GM19455 (cell line): Measurements from ENCODE around the gene CYP3A4.
"Not testable (repeated sequence)": the region's sequence is repeated elsewhere in the genome, so short reads cannot be mapped to it uniquely, and the experiment has no call there.

Source experiments
- ATAC-seq: cut with Tn5 transposase; IDR thresholded peaks from one replicate; pipeline ENCODE4 v1.9.1; 2021; ENCODE audit not compliant: unreplicated experiment

Gene CYP3A4

DNA sequence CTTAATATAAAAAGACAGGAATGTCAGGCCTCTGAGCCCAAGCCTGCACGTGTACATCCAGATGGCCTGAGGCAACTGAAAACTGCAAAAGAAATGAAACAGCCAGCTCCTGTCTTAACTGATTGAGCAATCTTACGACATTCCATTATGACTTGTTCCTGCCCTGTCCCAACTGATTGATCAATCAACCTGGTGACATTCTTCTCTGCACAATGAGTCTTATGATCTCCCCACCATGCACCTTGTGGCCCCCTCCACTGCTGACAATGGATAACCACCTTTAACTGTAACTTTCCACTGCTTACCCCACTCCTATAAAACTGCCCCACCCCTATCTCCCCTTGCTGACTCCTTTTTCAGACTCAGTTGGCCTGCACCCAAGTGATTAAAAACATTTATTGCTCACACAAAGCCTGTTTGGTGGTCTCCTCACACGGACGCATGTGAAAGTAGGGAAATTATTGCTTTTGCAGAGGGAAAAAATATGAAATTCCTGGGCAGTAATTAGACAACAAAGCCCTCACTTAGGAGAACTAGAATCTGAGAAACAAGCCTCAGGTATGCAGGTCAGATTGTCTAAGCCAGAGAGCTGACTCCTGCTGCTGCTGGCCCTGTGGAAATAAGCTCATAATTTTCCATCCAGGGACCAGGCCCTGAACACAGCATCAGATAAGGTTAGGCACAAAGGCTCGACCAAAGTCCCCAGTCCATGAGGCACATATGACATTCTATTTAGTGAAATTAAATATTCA is 54.3 kb downstream of the CYP3A4 start:
- ATAC-seq = no peak

DNA sequence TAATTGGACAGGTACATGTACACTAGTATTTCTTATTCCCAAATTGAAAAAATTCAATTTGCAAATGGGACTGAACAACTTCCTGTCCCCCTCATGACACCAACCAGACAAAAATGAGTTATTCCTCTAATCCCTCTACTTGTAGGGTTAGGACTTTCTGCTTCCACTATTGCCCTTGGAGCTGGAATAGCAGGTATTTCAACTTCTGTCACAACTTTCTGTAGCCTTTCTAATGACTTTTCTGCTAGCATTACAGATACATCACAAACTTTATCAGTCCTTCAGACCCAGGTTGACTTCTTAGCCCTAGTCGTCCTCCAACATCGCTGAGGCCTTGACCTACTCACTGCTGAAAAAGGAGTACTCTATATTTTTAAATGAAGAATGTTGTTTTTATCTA is 55.4 kb downstream of the CYP3A4 start:
- no peak for ATAC-seq

DNA sequence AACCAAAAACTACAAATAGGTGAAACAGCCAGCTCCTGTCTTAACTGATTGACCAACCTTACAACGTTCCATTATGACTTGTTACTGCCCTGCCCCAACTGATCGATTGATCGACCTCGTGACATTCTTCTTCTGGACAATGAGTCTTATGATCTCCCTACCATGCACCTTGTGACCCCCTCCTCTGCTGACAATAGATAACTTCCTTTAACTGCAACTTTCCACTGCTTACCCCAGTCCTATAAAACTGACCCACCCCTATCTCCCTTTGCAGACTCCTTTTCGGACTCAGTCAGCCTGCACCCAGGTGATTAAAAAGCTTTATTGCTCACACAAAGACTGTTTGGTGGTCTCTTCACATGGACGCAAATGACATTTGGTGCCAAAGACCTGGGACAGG is 60.8 kb downstream of the CYP3A4 start:
- not testable (repeated sequence) for ATAC-seq

DNA sequence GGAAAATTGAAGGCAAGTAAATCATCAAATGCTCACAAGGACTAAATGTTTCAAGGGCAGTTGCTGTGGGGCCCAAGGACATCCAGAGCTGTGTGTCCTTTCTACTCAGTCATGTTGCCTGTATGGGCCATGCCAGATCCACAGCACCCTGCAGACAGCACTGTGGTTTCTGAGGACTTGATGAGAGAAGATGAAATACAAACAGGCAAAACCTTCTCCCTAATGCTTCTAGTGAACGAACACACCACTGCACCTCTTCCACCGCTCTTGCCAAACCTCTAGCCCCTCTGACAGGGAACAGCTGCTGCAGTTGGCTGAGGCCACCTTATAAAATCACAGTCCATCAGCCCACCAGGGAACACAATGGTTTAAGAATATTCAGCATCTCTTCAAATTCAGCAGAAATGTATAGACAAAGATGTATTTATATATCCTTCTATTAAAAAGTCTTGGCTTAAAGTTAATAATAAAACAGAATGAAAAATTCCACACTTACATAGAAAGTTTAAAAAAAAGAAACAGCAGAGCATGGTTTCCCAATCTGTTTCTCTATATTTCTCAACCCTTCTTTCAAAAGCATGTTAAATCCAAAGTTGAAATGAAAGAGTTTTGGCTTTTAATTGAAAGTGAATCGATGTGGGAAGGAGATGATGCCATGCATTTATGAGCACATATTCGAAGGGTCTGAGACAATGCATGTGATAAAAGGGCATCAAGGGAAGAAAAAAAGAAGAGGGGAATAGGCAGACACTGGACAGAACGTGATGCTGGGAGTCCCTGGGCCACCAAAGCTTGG is 63.0 kb downstream of the CYP3A4 start:
- no peak for ATAC-seq

DNA sequence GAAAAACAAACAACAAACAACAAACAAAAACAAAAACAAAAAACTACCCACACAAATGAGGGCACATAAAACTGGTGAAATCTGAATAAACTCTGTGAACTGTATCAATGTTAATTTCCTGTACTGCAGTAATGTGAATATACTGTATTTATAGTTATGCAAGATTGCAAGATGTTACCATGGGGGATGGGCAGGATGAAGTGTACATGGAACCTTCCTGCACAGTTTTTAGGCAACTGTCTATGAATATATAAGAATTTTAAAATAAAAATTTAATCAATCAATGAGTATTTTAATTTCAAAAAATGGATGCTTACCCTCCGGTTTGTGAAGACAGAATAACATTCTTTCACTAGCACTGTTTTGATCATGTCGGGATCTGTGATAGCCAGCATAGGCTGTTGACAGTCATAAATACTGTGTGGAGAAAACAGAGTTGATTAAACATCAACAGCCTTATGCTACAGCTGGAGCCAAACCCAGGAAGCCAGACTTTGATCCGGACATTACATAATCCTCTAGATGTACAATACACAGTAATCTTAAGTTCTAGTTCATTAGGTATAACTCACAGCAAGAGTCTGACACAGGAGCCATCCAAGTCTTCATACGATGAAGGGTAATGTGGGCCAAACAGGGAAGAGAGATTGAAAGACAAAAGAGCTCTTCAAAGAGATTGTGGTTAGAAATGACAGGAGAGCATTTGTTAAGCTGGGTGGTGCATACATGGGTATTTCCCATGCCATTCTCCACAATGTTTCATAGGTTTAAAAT is 63.8 kb downstream of the CYP3A4 start:
- ATAC-seq = no peak

DNA sequence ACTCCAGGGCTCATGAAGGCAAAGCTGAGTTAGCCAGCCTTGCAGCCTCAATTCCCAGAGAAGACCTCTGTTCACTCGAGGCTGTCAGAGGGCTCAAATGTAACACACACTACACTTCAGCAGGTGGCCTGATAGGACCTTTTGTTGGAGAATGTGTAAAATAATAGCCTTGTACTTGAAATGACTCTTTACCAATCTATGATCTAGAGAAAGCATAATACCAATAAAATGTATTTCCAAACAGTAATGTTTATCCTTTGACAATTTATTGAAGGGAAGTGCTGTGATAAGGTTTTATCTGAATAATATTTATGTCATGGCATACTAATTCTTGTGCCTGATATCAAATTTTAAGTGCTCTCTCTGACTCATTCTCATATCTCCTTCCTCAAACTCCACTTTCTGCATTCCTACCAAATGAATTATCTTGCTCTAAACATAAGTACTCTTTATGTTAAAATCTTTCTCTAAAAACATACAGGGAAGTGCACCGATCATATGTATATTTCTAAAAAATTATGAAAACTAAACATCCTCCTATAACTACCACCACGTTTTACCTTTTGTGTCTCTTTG is 69.9 kb downstream of the CYP3A4 start:
- ATAC-seq = no peak

DNA sequence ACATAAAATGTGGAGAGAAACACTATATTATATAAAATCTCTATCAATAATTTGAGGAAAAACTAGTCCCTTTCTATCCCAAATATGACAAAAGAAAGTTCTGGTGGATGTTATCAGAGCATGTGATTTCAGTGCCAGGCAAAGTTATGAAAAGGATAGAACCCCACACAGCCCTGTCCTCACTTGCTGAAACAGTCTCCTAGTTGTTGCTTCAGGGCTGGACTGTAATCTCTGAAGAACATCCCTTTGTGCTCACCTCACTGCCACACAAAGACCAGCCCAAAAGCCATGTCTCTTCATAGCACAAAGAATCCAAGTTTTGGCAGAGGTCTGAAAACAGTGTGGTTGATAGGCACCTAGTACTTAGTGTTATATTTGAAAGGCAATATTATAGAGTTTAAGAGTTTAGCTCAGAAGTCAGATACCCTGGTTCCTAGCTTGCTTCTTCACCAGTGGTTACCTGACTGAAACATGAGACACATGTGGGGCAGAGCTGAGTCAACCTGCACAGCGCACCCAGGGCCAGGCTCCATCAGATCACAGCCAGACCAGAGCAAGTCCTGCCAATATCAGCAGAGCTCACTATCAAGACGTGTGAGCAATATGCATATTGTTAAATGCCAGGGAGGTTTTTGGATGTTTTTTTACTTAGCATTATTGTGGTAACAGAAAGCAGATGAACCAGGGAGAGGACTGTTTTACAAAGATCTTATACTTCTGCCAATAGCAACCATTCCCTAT is 74.0 kb downstream of the CYP3A4 start:
- ATAC-seq = no peak

DNA sequence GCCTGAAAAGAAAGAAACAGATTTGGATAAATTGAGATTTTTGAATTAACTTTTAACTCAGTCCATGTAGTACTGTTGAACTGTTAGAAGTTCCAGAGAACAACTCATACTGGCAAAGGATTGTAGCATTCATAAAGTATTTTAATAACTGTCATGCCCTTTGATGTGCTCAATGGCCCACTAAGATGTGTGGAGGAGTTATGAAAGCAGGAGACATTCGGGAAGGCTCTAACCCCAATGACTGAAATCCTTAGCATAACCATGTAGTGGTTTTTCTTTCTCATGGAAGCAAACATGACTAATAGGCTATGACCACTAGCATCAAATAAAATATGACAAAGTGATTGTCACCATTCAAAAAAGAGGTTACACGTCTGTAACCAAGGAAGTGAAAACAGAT is 74.7 kb downstream of the CYP3A4 start:
- ATAC-seq = no peak

DNA sequence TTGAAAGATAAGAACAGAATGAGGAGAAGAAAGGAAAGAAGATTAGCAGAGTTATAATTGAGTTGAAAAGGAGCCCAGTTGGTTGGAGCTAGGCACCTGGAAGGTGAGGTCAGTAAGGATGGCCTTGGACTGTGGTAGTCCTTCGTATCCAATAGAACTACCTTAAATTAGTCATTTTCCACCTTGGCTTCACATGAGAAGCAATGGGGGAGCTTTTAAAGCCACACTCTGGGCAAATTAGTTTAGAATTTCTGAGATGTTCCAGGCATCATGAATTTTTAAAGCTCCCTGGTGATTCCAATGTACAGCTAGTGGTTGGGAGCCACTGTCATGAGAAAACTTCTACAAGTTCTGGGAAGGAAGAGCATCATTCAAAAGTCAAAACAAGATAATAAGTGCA is 76.9 kb downstream of the CYP3A4 start:
- ATAC-seq = no peak
